Activated naive CD8-positive, alpha-beta T cell treated with anti-CD3 and anti-CD28 coated beads, Interleukin-2, amount 50 U/mL, for 24 hours (primary cell): ENCODE measurements around the gene WNT3.
"Not testable (repeated sequence)": the region's sequence is repeated elsewhere in the genome, so short reads cannot be mapped to it uniquely, and the experiment has no call there.

Source experiments
- ATAC-seq: fragments of 150-1000 bp; cut with Tn5 transposase; one replicate; pipeline ENCODE4 v1.10.0; 2021
- DNase-seq: peaks from one replicate; pipeline ENCODE4 v3.0.0; 2021
- H3K27ac Mint-ChIP-seq: one replicate; pipeline ENCODE4 v1.8.0; 2021; ENCODE audit warnings: mild to moderate bottlenecking, mixed read lengths
- H3K27me3 Mint-ChIP-seq: one replicate; pipeline ENCODE4 v1.8.0; 2021; ENCODE audit warnings: mixed read lengths
- H3K36me3 Mint-ChIP-seq: one replicate; pipeline ENCODE4 v1.8.0; 2021; ENCODE audit warnings: low read depth, mixed read lengths
- H3K4me1 Mint-ChIP-seq: one replicate; pipeline ENCODE4 v1.8.0; 2021; ENCODE audit warnings: mixed read lengths
- H3K4me3 Mint-ChIP-seq: one replicate; pipeline ENCODE4 v1.8.0; 2021; ENCODE audit warnings: mild to moderate bottlenecking, moderate library complexity, mixed read lengths
- H3K9me3 Mint-ChIP-seq: one replicate; pipeline ENCODE4 v1.8.0; 2021; ENCODE audit warnings: mixed read lengths

WNT3 gene

GRCh38 chr17:46773676-46774075, 44.8 kb downstream of the WNT3 start:
- Mint-ChIP-seq H3K9me3 (no peaks in the 10 kb centered on the region), H3K36me3 (no peaks in the 10 kb centered on the region), H3K4me1 (peaks cover 20% of the 10 kb centered on the region), H3K27ac (no peak overlapping the region), H3K4me3 (no peak overlapping the region), H3K27me3 (peaks cover 39% of the 10 kb centered on the region)
- no peak for ATAC-seq
- no peak for DNase-seq

- Mint-ChIP-seq H3K27ac (no peak overlapping the region), H3K4me3 (no peak overlapping the region)
- DNase-seq = no peak
Observed at GRCh38 chr17:46773221-46773605, 45.3 kb downstream of the WNT3 start.

GRCh38 chr17:46772475-46773220, 45.8 kb downstream of the WNT3 start:
- no peaks in the 10 kb centered on the region for H3K36me3 Mint-ChIP-seq
- peaks cover 32% of the 10 kb centered on the region for H3K27me3 Mint-ChIP-seq
- no peak for ATAC-seq
- H3K27ac Mint-ChIP-seq = peak overlapping the region; percentile 46
- no peak for DNase-seq
- no peaks in the 10 kb centered on the region for H3K9me3 Mint-ChIP-seq
- peaks cover 20% of the 10 kb centered on the region for H3K4me1 Mint-ChIP-seq
- peak overlapping the region; percentile 70 for H3K4me3 Mint-ChIP-seq

More at GRCh38 chr17:46773221-46773605, 45.3 kb downstream of the WNT3 start:
- H3K4me1 Mint-ChIP-seq = peaks cover 20% of the 10 kb centered on the region
- H3K27me3 Mint-ChIP-seq = peaks cover 36% of the 10 kb centered on the region
- H3K36me3 Mint-ChIP-seq = no peaks in the 10 kb centered on the region
- ATAC-seq = no peak
- no peaks in the 10 kb centered on the region for H3K9me3 Mint-ChIP-seq

GRCh38 chr17:46771561-46772474, 46.7 kb downstream of the WNT3 start:
- Mint-ChIP-seq H3K27me3 (peaks cover 32% of the 10 kb centered on the region), H3K27ac (no peak overlapping the region)

GRCh38 chr17:46770818-46771560, 47.5 kb downstream of the WNT3 start:
- Mint-ChIP-seq H3K36me3 (no peaks in the 10 kb centered on the region), H3K27ac (no peak overlapping the region), H3K27me3 (peaks cover 32% of the 10 kb centered on the region), H3K4me1 (peaks cover 20% of the 10 kb centered on the region), H3K9me3 (no peaks in the 10 kb centered on the region), H3K4me3 (peak overlapping the region; percentile 42)
- ATAC-seq = peak; percentile 22
- DNase-seq = peak; percentile 32

More at GRCh38 chr17:46771561-46772474, 46.7 kb downstream of the WNT3 start:
- Mint-ChIP-seq H3K4me1 (peaks cover 20% of the 10 kb centered on the region), H3K36me3 (no peaks in the 10 kb centered on the region), H3K4me3 (peak overlapping the region; percentile 70), H3K9me3 (no peaks in the 10 kb centered on the region)
- ATAC-seq (no peak), DNase-seq (peak; percentile 16)

GRCh38 chr17:46770439-46770817, 48.1 kb downstream of the WNT3 start:
- no peaks in the 10 kb centered on the region for H3K9me3 Mint-ChIP-seq
- peaks cover 20% of the 10 kb centered on the region for H3K4me1 Mint-ChIP-seq
- no peak for ATAC-seq
- no peak overlapping the region for H3K27ac Mint-ChIP-seq
- no peaks in the 10 kb centered on the region for H3K36me3 Mint-ChIP-seq
- H3K27me3 Mint-ChIP-seq = peaks cover 32% of the 10 kb centered on the region
- DNase-seq = no peak
- peak overlapping the region; percentile 42 for H3K4me3 Mint-ChIP-seq

GRCh38 chr17:46769531-46770438, 48.7 kb downstream of the WNT3 start:
- peak overlapping the region; percentile 42 for H3K4me3 Mint-ChIP-seq
- H3K9me3 Mint-ChIP-seq = no peaks in the 10 kb centered on the region
- peak; percentile 22 for DNase-seq
- no peak for ATAC-seq
- no peaks in the 10 kb centered on the region for H3K36me3 Mint-ChIP-seq
- H3K27me3 Mint-ChIP-seq = peaks cover 29% of the 10 kb centered on the region
- no peak overlapping the region for H3K27ac Mint-ChIP-seq
- H3K4me1 Mint-ChIP-seq = peaks cover 20% of the 10 kb centered on the region

GRCh38 chr17:46768896-46769295, 49.6 kb downstream of the WNT3 start:
- H3K27ac Mint-ChIP-seq, H3K9me3 Mint-ChIP-seq, H3K4me3 Mint-ChIP-seq, ATAC-seq, DNase-seq, H3K36me3 Mint-ChIP-seq: not testable (repeated sequence)
- Mint-ChIP-seq H3K27me3 (peaks cover 25% of the 10 kb centered on the region), H3K4me1 (peaks cover 20% of the 10 kb centered on the region)

- Mint-ChIP-seq H3K36me3 (no peaks in the 10 kb centered on the region), H3K4me1 (peaks cover 20% of the 10 kb centered on the region), H3K27ac (no peak overlapping the region), H3K4me3 (no peak overlapping the region), H3K27me3 (peaks cover 22% of the 10 kb centered on the region), H3K9me3 (no peaks in the 10 kb centered on the region)
- no peak for ATAC-seq
- no peak for DNase-seq
Observed at GRCh38 chr17:46768540-46768870, 50.0 kb downstream of the WNT3 start.

- ATAC-seq = no peak
- no peaks in the 10 kb centered on the region for H3K9me3 Mint-ChIP-seq
- H3K4me3 Mint-ChIP-seq = no peak overlapping the region
- H3K4me1 Mint-ChIP-seq = peaks cover 12% of the 10 kb centered on the region
- peaks cover 11% of the 10 kb centered on the region for H3K27me3 Mint-ChIP-seq
- H3K36me3 Mint-ChIP-seq = no peaks in the 10 kb centered on the region
- DNase-seq = no peak
- H3K27ac Mint-ChIP-seq = no peak overlapping the region
Observed at GRCh38 chr17:46766493-46767491, 51.7 kb downstream of the WNT3 start.

- Mint-ChIP-seq H3K4me3 (no peak overlapping the region), H3K9me3 (no peaks in the 10 kb centered on the region), H3K27ac (no peak overlapping the region), H3K4me1 (peaks cover 8% of the 10 kb centered on the region), H3K27me3 (peaks cover 7% of the 10 kb centered on the region), H3K36me3 (no peaks in the 10 kb centered on the region)
- no peak for ATAC-seq
- no peak for DNase-seq
Observed at GRCh38 chr17:46765453-46765852, 53.0 kb downstream of the WNT3 start.

GRCh38 chr17:46764709-46765401, 53.6 kb downstream of the WNT3 start:
- H3K9me3 Mint-ChIP-seq = no peaks in the 10 kb centered on the region
- H3K4me1 Mint-ChIP-seq = peaks cover 2% of the 10 kb centered on the region
- no peaks in the 10 kb centered on the region for H3K36me3 Mint-ChIP-seq
- no peak overlapping the region for H3K4me3 Mint-ChIP-seq
- no peak for DNase-seq
- H3K27me3 Mint-ChIP-seq = peaks cover 2% of the 10 kb centered on the region
- no peak overlapping the region for H3K27ac Mint-ChIP-seq
- ATAC-seq = no peak
